Activated naive CD8-positive, alpha-beta T cell treated with anti-CD3 and anti-CD28 coated beads, Interleukin-2, amount 50 U/mL, for 24 hours (primary cell): Measurements from ENCODE around the gene ARMC8.

Experiments used
- ATAC-seq: fragments of 150-1000 bp; cut with Tn5 transposase; one replicate; pipeline ENCODE4 v1.10.0; 2021
- DNase-seq: peaks from one replicate; pipeline ENCODE4 v3.0.0; 2021
- H3K27ac Mint-ChIP-seq: one replicate; pipeline ENCODE4 v1.8.0; 2021; ENCODE audit warnings: mild to moderate bottlenecking, mixed read lengths
- H3K27me3 Mint-ChIP-seq: one replicate; pipeline ENCODE4 v1.8.0; 2021; ENCODE audit warnings: mixed read lengths
- H3K36me3 Mint-ChIP-seq: one replicate; pipeline ENCODE4 v1.8.0; 2021; ENCODE audit warnings: low read depth, mixed read lengths
- H3K4me1 Mint-ChIP-seq: one replicate; pipeline ENCODE4 v1.8.0; 2021; ENCODE audit warnings: mixed read lengths
- H3K4me3 Mint-ChIP-seq: one replicate; pipeline ENCODE4 v1.8.0; 2021; ENCODE audit warnings: mild to moderate bottlenecking, moderate library complexity, mixed read lengths
- H3K9me3 Mint-ChIP-seq: one replicate; pipeline ENCODE4 v1.8.0; 2021; ENCODE audit warnings: mixed read lengths

Gene ARMC8

GRCh38 chr3:138326866-138327595 lies 139.9 kb downstream of the ARMC8 start:
- Mint-ChIP-seq H3K27ac (no peak overlapping the region), H3K4me1 (peaks cover 40% of the 10 kb centered on the region), H3K4me3 (no peak overlapping the region), H3K9me3 (no peaks in the 10 kb centered on the region), H3K27me3 (peaks cover 5% of the 10 kb centered on the region), H3K36me3 (no peaks in the 10 kb centered on the region)
- no peak for ATAC-seq
- DNase-seq = no peak

- ATAC-seq (no peak), DNase-seq (no peak)
- Mint-ChIP-seq H3K4me3 (no peak overlapping the region), H3K27ac (no peak overlapping the region), H3K9me3 (no peaks in the 10 kb centered on the region), H3K36me3 (no peaks in the 10 kb centered on the region), H3K4me1 (peaks cover 38% of the 10 kb centered on the region), H3K27me3 (peaks cover 5% of the 10 kb centered on the region)
Observed at GRCh38 chr3:138327831-138328230, 140.7 kb downstream of the ARMC8 start.

- Mint-ChIP-seq H3K9me3 (no peaks in the 10 kb centered on the region), H3K4me3 (peak overlapping the region; percentile 81), H3K4me1 (peaks cover 35% of the 10 kb centered on the region), H3K27me3 (peaks cover 2% of the 10 kb centered on the region), H3K27ac (no peak overlapping the region), H3K36me3 (no peaks in the 10 kb centered on the region)
- DNase-seq (no peak), ATAC-seq (no peak)
Observed at GRCh38 chr3:138328341-138328740, 141.2 kb downstream of the ARMC8 start.

- DNase-seq (peak; percentile 87), ATAC-seq (peak; percentile 95)
- peaks cover 34% of the 10 kb centered on the region for H3K4me1 Mint-ChIP-seq
- peak within 1 kb of the TSS; percentile 81 for H3K4me3 Mint-ChIP-seq
- H3K36me3 Mint-ChIP-seq = no peaks in the 10 kb centered on the region
- H3K27ac Mint-ChIP-seq = no peak within 1 kb of the TSS
- no peaks in the 10 kb centered on the region for H3K9me3 Mint-ChIP-seq
- no peaks in the 10 kb centered on the region for H3K27me3 Mint-ChIP-seq
Observed at GRCh38 chr3:138329127-138329983, 142.3 kb downstream of the ARMC8 start, which contains the start of gene NME9. TSS of gene NME9 (minus strand) at chr3:138329851. CDS start at chr3:138329335, 516 bp downstream.

- no peak for ATAC-seq
- H3K4me3 Mint-ChIP-seq = peak overlapping the region; percentile 81
- no peaks in the 10 kb centered on the region for H3K27me3 Mint-ChIP-seq
- no peaks in the 10 kb centered on the region for H3K36me3 Mint-ChIP-seq
- H3K4me1 Mint-ChIP-seq = peaks cover 31% of the 10 kb centered on the region
- DNase-seq = no peak
- H3K9me3 Mint-ChIP-seq = no peaks in the 10 kb centered on the region
- no peak overlapping the region for H3K27ac Mint-ChIP-seq
Observed at GRCh38 chr3:138329984-138330293, 142.8 kb downstream of the ARMC8 start.

- Mint-ChIP-seq H3K9me3 (no peaks in the 10 kb centered on the region), H3K36me3 (no peaks in the 10 kb centered on the region), H3K4me3 (no peak overlapping the region), H3K27me3 (no peaks in the 10 kb centered on the region), H3K27ac (no peak overlapping the region), H3K4me1 (peaks cover 31% of the 10 kb centered on the region)
- no peak for ATAC-seq
- DNase-seq = no peak
Observed at GRCh38 chr3:138331143-138331894, 144.2 kb downstream of the ARMC8 start.

GRCh38 chr3:138332472-138333073 lies 145.5 kb downstream of the ARMC8 start:
- Mint-ChIP-seq H3K27me3 (no peaks in the 10 kb centered on the region), H3K9me3 (no peaks in the 10 kb centered on the region), H3K36me3 (no peaks in the 10 kb centered on the region), H3K4me3 (peak overlapping the region; percentile 7), H3K4me1 (peaks cover 31% of the 10 kb centered on the region), H3K27ac (no peak overlapping the region)
- DNase-seq (no peak), ATAC-seq (no peak)

- Mint-ChIP-seq H3K27ac (no peak overlapping the region), H3K4me3 (no peak overlapping the region), H3K4me1 (peaks cover 17% of the 10 kb centered on the region), H3K27me3 (no peaks in the 10 kb centered on the region), H3K9me3 (no peaks in the 10 kb centered on the region), H3K36me3 (no peaks in the 10 kb centered on the region)
- ATAC-seq (no peak), DNase-seq (no peak)
Observed at GRCh38 chr3:138334608-138335007, 147.5 kb downstream of the ARMC8 start.

GRCh38 chr3:138336454-138336999 lies 149.4 kb downstream of the ARMC8 start:
- no peak for ATAC-seq

GRCh38 chr3:138338244-138338643 lies 151.1 kb downstream of the ARMC8 start:
- no peaks in the 10 kb centered on the region for H3K36me3 Mint-ChIP-seq
- H3K9me3 Mint-ChIP-seq = no peaks in the 10 kb centered on the region
- DNase-seq (no peak), ATAC-seq (no peak)
- no peak overlapping the region for H3K4me3 Mint-ChIP-seq
- H3K27ac Mint-ChIP-seq = no peak overlapping the region
- no peaks in the 10 kb centered on the region for H3K27me3 Mint-ChIP-seq
- no peaks in the 10 kb centered on the region for H3K4me1 Mint-ChIP-seq

More at GRCh38 chr3:138336454-138336999, 149.4 kb downstream of the ARMC8 start:
- no peak overlapping the region for H3K4me3 Mint-ChIP-seq
- no peaks in the 10 kb centered on the region for H3K9me3 Mint-ChIP-seq
- H3K27me3 Mint-ChIP-seq = no peaks in the 10 kb centered on the region
- no peak for DNase-seq
- no peak overlapping the region for H3K27ac Mint-ChIP-seq
- peaks cover 4% of the 10 kb centered on the region for H3K4me1 Mint-ChIP-seq
- H3K36me3 Mint-ChIP-seq = no peaks in the 10 kb centered on the region

GRCh38 chr3:138338811-138339210 lies 151.7 kb downstream of the ARMC8 start:
- no peak overlapping the region for H3K27ac Mint-ChIP-seq
- DNase-seq (no peak), ATAC-seq (no peak)
- H3K27me3 Mint-ChIP-seq = no peaks in the 10 kb centered on the region
- no peaks in the 10 kb centered on the region for H3K4me1 Mint-ChIP-seq
- no peak overlapping the region for H3K4me3 Mint-ChIP-seq
- no peaks in the 10 kb centered on the region for H3K36me3 Mint-ChIP-seq
- no peaks in the 10 kb centered on the region for H3K9me3 Mint-ChIP-seq

GRCh38 chr3:138340511-138340910 lies 153.4 kb downstream of the ARMC8 start:
- no peak overlapping the region for H3K27ac Mint-ChIP-seq
- H3K36me3 Mint-ChIP-seq = no peaks in the 10 kb centered on the region
- ATAC-seq (no peak), DNase-seq (no peak)
- no peaks in the 10 kb centered on the region for H3K9me3 Mint-ChIP-seq
- H3K27me3 Mint-ChIP-seq = peaks cover 5% of the 10 kb centered on the region
- no peaks in the 10 kb centered on the region for H3K4me1 Mint-ChIP-seq
- no peak overlapping the region for H3K4me3 Mint-ChIP-seq

GRCh38 chr3:138344754-138345153 lies 157.7 kb downstream of the ARMC8 start:
- peaks cover 8% of the 10 kb centered on the region for H3K4me1 Mint-ChIP-seq
- no peak overlapping the region for H3K27ac Mint-ChIP-seq
- DNase-seq (no peak), ATAC-seq (no peak)
- H3K9me3 Mint-ChIP-seq = peaks cover 4% of the 10 kb centered on the region
- H3K27me3 Mint-ChIP-seq = peaks cover 32% of the 10 kb centered on the region
- H3K36me3 Mint-ChIP-seq = peaks cover 2% of the 10 kb centered on the region
- H3K4me3 Mint-ChIP-seq = no peak overlapping the region
